HG03039 (cell line): Measurements from ENCODE around the gene ISG20L2.

Experiments
- ATAC-seq: cut with Tn5 transposase; IDR thresholded peaks from one replicate; pipeline ENCODE4 v1.9.1; 2021; ENCODE audit warnings: mild to moderate bottlenecking, moderate library complexity; ENCODE audit not compliant: unreplicated experiment

ISG20L2 gene

GRCh38 chr1:156691665-156692440 is 36.7 kb downstream of the ISG20L2 start:
- ATAC-seq = no peak

GRCh38 chr1:156691191-156691590 is 37.4 kb downstream of the ISG20L2 start:
- no peak for ATAC-seq

- no peak for ATAC-seq
Measured at GRCh38 chr1:156690675-156691036, 37.9 kb downstream of the ISG20L2 start.

- no peak for ATAC-seq
Measured at GRCh38 chr1:156689953-156690674, 38.5 kb downstream of the ISG20L2 start.

GRCh38 chr1:156689035-156689952 is 39.3 kb downstream of the ISG20L2 start:
- no peak for ATAC-seq

- ATAC-seq = no peak
Measured at GRCh38 chr1:156684227-156684782, 44.3 kb downstream of the ISG20L2 start.

GRCh38 chr1:156682166-156682890 is 46.2 kb downstream of the ISG20L2 start:
- no peak for ATAC-seq

- ATAC-seq = no peak
Measured at GRCh38 chr1:156681196-156681960, 47.2 kb downstream of the ISG20L2 start.

GRCh38 chr1:156680056-156680455 is 48.5 kb downstream of the ISG20L2 start:
- no peak for ATAC-seq

- no peak for ATAC-seq
Measured at GRCh38 chr1:156677616-156678596, 50.7 kb downstream of the ISG20L2 start.

- ATAC-seq = no peak
Measured at GRCh38 chr1:156676820-156677615, 51.5 kb downstream of the ISG20L2 start, which contains the start of gene NES. Gene NES, minus strand, starts transcription at chr1:156677407. Its CDS starts 143 bp downstream, at chr1:156677264.

GRCh38 chr1:156676114-156676819 is 52.3 kb downstream of the ISG20L2 start:
- no peak for ATAC-seq

GRCh38 chr1:156675210-156676113 is 53.1 kb downstream of the ISG20L2 start:
- no peak for ATAC-seq

- ATAC-seq = no peak
Measured at GRCh38 chr1:156673387-156674121, 55.0 kb downstream of the ISG20L2 start.
